M059J (cell line): ENCODE measurements around the gene MTFR1L. TPM values are rescaled to one million over a fixed set of nuclear protein-coding genes. Genes with fewer than 3 reads are reported as not detected.

ENCODE experiments used
- DNase-seq: peaks from one replicate; pipeline ENCODE4 v3.0.0-alpha.2; 2012; ENCODE audit warnings: low read depth
- total RNA-seq: library from RNA; depleted of rRNA; stranded (reverse); fragments of >200 nt; shearing (Covaris generic); gene quantifications from 2 replicates; pipeline ENCODE4 v1.2.3, GENCODE V29; 2014; rRNA removed

MTFR1L gene
- total RNA-seq, 1 experiment from 2014 or later = 45.6 TPM

DNA sequence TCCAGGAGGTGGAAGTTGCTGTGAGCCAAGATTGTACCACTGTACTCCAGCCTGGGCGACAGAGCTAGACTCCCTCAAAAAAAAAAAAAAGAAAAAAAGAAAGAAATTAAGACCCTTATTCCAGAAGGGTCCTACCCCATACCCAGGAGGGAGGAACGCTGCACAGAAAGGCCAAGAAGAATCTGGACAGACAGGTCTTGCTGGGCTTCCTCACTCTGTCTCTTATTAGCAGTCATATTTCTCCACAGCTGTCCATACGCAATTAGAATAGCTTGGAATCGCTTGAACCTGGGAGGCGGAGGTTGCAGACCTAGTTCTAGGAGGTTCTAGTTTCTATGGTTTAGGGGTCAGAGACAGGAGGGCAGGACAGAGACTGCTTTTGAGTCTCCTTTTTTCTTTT lies 58.9 kb downstream of the MTFR1L start:
- DNase-seq = no peak

DNA sequence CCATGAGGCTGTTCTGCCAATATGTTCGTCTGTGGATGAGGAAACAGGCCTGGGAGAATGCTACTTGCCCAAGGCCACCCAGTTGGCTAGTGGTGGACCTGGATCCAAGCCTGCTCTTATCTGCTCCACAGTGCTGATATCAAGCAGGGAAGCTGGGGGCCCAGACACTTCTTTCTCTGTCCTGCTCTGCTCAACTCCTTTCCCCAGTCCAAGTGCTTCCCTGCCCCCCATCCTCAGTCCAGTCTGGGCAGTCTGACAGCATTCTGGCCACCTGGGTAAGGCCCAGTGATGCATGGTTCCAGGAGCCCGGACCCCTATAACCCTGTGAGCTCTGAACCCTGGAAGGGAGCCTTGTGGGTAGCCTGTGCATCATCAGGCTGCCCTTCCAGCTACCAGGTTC lies 59.9 kb downstream of the MTFR1L start:
- no peak for DNase-seq

DNA sequence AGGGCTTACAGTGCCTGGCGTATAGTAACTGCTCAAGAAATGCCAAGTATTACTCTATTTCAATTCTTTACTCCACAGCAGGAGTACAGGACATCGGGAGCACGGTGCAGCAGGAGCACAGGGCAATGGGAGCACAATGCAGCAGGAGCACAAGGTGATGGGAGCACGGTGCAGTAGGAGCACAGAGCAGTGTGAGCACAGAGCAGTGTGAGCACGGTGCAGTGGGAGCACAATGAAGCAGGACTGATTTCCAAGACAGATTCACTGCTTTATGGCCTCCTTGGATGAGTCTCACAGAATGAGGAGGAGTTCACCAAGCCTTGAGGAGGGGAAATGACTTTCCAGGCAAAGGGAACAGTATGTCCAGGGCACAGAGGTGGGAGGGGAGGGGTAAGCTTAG lies 60.8 kb downstream of the MTFR1L start:
- DNase-seq = no peak

DNA sequence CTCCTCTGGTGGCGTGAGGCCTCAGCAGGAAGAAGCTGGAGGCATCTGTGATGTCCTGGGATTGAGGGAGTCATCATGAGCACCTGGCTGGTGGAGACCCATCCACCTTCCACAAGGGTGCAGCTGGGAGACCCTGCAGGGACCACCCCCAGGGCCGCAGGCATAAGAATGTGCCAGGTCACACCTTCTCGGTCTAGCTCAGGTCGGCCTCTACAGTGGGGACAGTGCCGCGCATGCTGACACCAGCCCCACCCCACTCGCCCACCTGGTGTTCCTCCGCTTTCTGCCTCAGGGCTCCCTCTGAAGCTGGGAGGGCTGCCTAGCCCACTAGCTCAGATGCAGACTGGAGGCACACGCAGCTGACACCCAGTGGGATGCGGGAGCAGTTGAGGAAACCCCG lies 61.5 kb downstream of the MTFR1L start:
- no peak for DNase-seq

Other genes with a start within 250 kb of the MTFR1L start
- gene MAN1C1, start 203.2 kb upstream of the MTFR1L start, total RNA-seq = 3.3 and 4.4 TPM in 2 replicates
- gene SELENON, start 19.8 kb upstream of the MTFR1L start, total RNA-seq = 35.6 and 62.9 TPM in 2 replicates
- 7.1 and 9.1 TPM in 2 replicates for gene AUNIP, start 39.5 kb downstream of the MTFR1L start, total RNA-seq
- 6.5 and 6.8 TPM in 2 replicates for gene PAQR7, start 55.8 kb downstream of the MTFR1L start, total RNA-seq
- gene STMN1, start 86.5 kb downstream of the MTFR1L start, total RNA-seq = 377 and 462 TPM in 2 replicates
- gene PAFAH2, start 178.1 kb downstream of the MTFR1L start, total RNA-seq = 5.1 and 7.5 TPM in 2 replicates
- gene EXTL1, start 201.8 kb downstream of the MTFR1L start, total RNA-seq = 0.34 TPM in 1 of 2 replicates, not detected in the other
- gene SLC30A2, start 226.2 kb downstream of the MTFR1L start, total RNA-seq = 0.52 and 1.8 TPM in 2 replicates
- gene TRIM63, start 247.7 kb downstream of the MTFR1L start, total RNA-seq = 0.07 TPM in 1 of 2 replicates, not detected in the other